GM13976 (cell line): Measurements from ENCODE around the gene NUP42.

Experiments used
- DNase-seq: peaks from one replicate; pipeline ENCODE4 v3.0.0; 2012; ENCODE audit warnings: low spot score
- CTCF ChIP-seq: IDR thresholded peaks from 2 replicates; pipeline ENCODE4 v1.5.1; 2012; ENCODE audit warnings: borderline replicate concordance, mild to moderate bottlenecking; ENCODE audit not compliant: insufficient read depth; ENCODE audit errors: extremely low read depth, missing control alignments, control extremely low read depth
- in situ Hi-C: fragments of 300-500 bp; cut with MboI; formaldehyde crosslinking; loops from one replicate; pipeline ENCODE4 v1.12.0; 2022; ENCODE audit warnings: low sequenced_read_pairs, mixed read lengths, inconsistent platforms; ENCODE audit not compliant: unreplicated experiment

The NUP42 gene

GRCh38 chr7:23181684-23182553, at the start of gene NUP42:
Gene NUP42, plus strand, starts transcription at chr7:23182048. Its CDS starts 38 bp downstream, at chr7:23182086.
- in situ Hi-C loops, result no loop called here
- peak; percentile 95 for DNase-seq
- TF ChIP-seq CTCF, result no peak

- TF ChIP-seq CTCF, result no peak
- in situ Hi-C loops, result no loop called here
- DNase-seq, result no peak
These were observed 48.1 kb upstream of the NUP42 start for GRCh38 chr7:23133797-23134196.

- TF ChIP-seq CTCF, result no peak
- no peak for DNase-seq
- in situ Hi-C loops, result no loop called here
These were observed 46.1 kb upstream of the NUP42 start for GRCh38 chr7:23135755-23136154.

- TF ChIP-seq CTCF, result no peak
- no peak for DNase-seq
- in situ Hi-C loops, result no loop called here
These were observed 45.6 kb upstream of the NUP42 start for GRCh38 chr7:23136216-23136615.

- in situ Hi-C loops, result no loop called here
- TF ChIP-seq CTCF, result no peak
- DNase-seq, result no peak
These were observed 24.2 kb upstream of the NUP42 start for GRCh38 chr7:23157679-23158078.

- DNase-seq, result no peak
- in situ Hi-C loops, result no loop called here
- no peak for TF ChIP-seq CTCF
These were observed 23.3 kb upstream of the NUP42 start for GRCh38 chr7:23158546-23158945.
